NCI-H748 (cell line): ENCODE data around the gene TCF12.

ENCODE experiments used
- DNase-seq: peaks from one replicate; lab custom pipeline; 2025; ENCODE audit not compliant: unreplicated experiment; lab: John Stamatoyannopoulos, UW

The TCF12 gene

GRCh38 chr15:57015897-57016296 is 97.5 kb downstream of the TCF12 start:
- no peak for DNase-seq

GRCh38 chr15:57017024-57017423 is 98.6 kb downstream of the TCF12 start:
- peak; percentile 16 for DNase-seq

GRCh38 chr15:57018151-57018550 is 99.7 kb downstream of the TCF12 start:
- no peak for DNase-seq

- DNase-seq, result no peak
These were observed 101.2 kb downstream of the TCF12 start for GRCh38 chr15:57019496-57020160.

GRCh38 chr15:57025264-57025926 is 107.0 kb downstream of the TCF12 start:
- DNase-seq, result no peak

GRCh38 chr15:57026016-57026592 is 107.7 kb downstream of the TCF12 start:
- DNase-seq, result peak; percentile 21

- DNase-seq, result no peak
These were observed 109.2 kb downstream of the TCF12 start for GRCh38 chr15:57027596-57027995.

- no peak for DNase-seq
These were observed 109.7 kb downstream of the TCF12 start for GRCh38 chr15:57028176-57028575.

- no peak for DNase-seq
These were observed 111.6 kb downstream of the TCF12 start for GRCh38 chr15:57030011-57030410.

GRCh38 chr15:57031082-57031481 is 112.6 kb downstream of the TCF12 start:
- DNase-seq, result no peak

GRCh38 chr15:57031605-57032004 is 113.2 kb downstream of the TCF12 start:
- DNase-seq, result no peak

GRCh38 chr15:57032338-57032737 is 113.9 kb downstream of the TCF12 start:
- DNase-seq, result no peak

GRCh38 chr15:57033715-57034439 is 115.4 kb downstream of the TCF12 start:
- DNase-seq, result peak; percentile 72

- DNase-seq, result no peak
These were observed 116.2 kb downstream of the TCF12 start for GRCh38 chr15:57034613-57035012.

- DNase-seq, result peak; percentile 1
These were observed 117.2 kb downstream of the TCF12 start for GRCh38 chr15:57035664-57036063.

- no peak for DNase-seq
These were observed 117.9 kb downstream of the TCF12 start for GRCh38 chr15:57036352-57036751.

GRCh38 chr15:57037548-57037947 is 119.1 kb downstream of the TCF12 start:
- DNase-seq, result no peak

- DNase-seq, result no peak
These were observed 119.6 kb downstream of the TCF12 start for GRCh38 chr15:57038040-57038439.

GRCh38 chr15:57038496-57038895 is 120.1 kb downstream of the TCF12 start:
- DNase-seq, result no peak

GRCh38 chr15:57041416-57041815 is 123.0 kb downstream of the TCF12 start:
- no peak for DNase-seq

GRCh38 chr15:57044072-57044702 is 125.7 kb downstream of the TCF12 start:
- DNase-seq, result no peak
